K562 (cell line): ENCODE results near the gene VPS11. TPM values are rescaled to one million over a fixed set of nuclear protein-coding genes. Genes with fewer than 3 reads are reported as not detected.

Experiments used
- ARHGAP35 ChIP-seq: fragments of 450-650 bp; IDR thresholded peaks from 2 replicates; pipeline ENCODE4 v1.6.1; 2018; ENCODE audit not compliant: partially characterized antibody
- ATF2 ChIP-seq: sonication (generic); formaldehyde crosslinking; IDR thresholded peaks from 2 replicates; pipeline ENCODE4 v1.8.1; 2022; ENCODE audit warnings: missing genetic modification reagents
- CBX1 ChIP-seq: sonication (generic); IDR thresholded peaks from 2 replicates; pipeline ENCODE4 v1.6.1; 2016; ENCODE audit warnings: antibody characterized with exemption, low read depth, mild to moderate bottlenecking
- CCAR2 ChIP-seq: fragments of 200-400 bp; formaldehyde crosslinking; IDR thresholded peaks from 2 replicates; pipeline ENCODE4 v1.6.1; 2017; ENCODE audit warnings: mild to moderate bottlenecking, low read depth, low read length
- ESRRA ChIP-seq: fragments of 450-650 bp; IDR thresholded peaks from 2 replicates; pipeline ENCODE4 v1.6.1; 2014; ENCODE audit warnings: low read depth, mild to moderate bottlenecking, moderate library complexity, borderline replicate concordance
- FOXA1 ChIP-seq: fragments of 450-650 bp; IDR thresholded peaks from 2 replicates; pipeline ENCODE4 v1.6.1; 2016; ENCODE audit warnings: mild to moderate bottlenecking, borderline replicate concordance
- MBD1 ChIP-seq: fragments of 250-450 bp; sonication (Bioruptor Pico); IDR thresholded peaks from 2 replicates; pipeline ENCODE4 v1.8.0; 2022; ENCODE audit warnings: inconsistent platforms
- NCOA6 ChIP-seq: fragments of 450-650 bp; IDR thresholded peaks from 2 replicates; pipeline ENCODE4 v1.6.1; 2017; ENCODE audit warnings: mild to moderate bottlenecking
- RBM34 ChIP-seq: fragments of 200-400 bp; formaldehyde crosslinking; IDR thresholded peaks from 2 replicates; pipeline ENCODE4 v1.6.1; 2018; ENCODE audit warnings: low read length, borderline replicate concordance; ENCODE audit not compliant: insufficient read depth
- SP2 ChIP-seq: IDR thresholded peaks from 2 replicates; pipeline ENCODE4 v1.6.1; 2011; ENCODE audit warnings: mild to moderate bottlenecking, low read depth, low read length, moderate library complexity; ENCODE audit not compliant: poor library complexity, severe bottlenecking; ENCODE audit errors: extremely low read depth
- SPI1 ChIP-seq: IDR thresholded peaks from 2 replicates; pipeline ENCODE4 v1.6.1; 2011; ENCODE audit warnings: low read depth, low read length, control low read depth, borderline replicate concordance
- STAT5B ChIP-seq: fragments of 250-450 bp; sonication (Bioruptor Pico); IDR thresholded peaks from 2 replicates; pipeline ENCODE4 v1.8.0; 2021; ENCODE audit warnings: mild to moderate bottlenecking, inconsistent platforms
- TAL1 ChIP-seq: fragments of 450-650 bp; IDR thresholded peaks from 2 replicates; pipeline ENCODE4 v1.6.1; 2016; ENCODE audit warnings: mild to moderate bottlenecking
- TRIM28 ChIP-seq: fragments of 450-650 bp; IDR thresholded peaks from 2 replicates; pipeline ENCODE4 v1.6.1; 2017
- WHSC1 ChIP-seq: IDR thresholded peaks from one replicate; pipeline ENCODE4 v1.6.1; 2012; ENCODE audit warnings: low read length, control low read depth, inconsistent platforms
- YY1 ChIP-seq, 3 experiments: IDR thresholded peaks; 2 replicates each; pipeline ENCODE4 v1.6.1; 2011; ENCODE audit warnings: low read length in 2 of 3, mild to moderate bottlenecking in 2 of 3, moderate library complexity in 2 of 3, borderline replicate concordance in 1 of 3, control low read depth in 1 of 3, low read depth in 1 of 3; ENCODE audit not compliant: insufficient read depth in 3 of 3, insufficient replicate concordance in 2 of 3, control insufficient read depth in 1 of 3, insufficient read length in 1 of 3; ENCODE audit errors: extremely low read depth in 1 of 3
- ZNF134 ChIP-seq: fragments of 250-450 bp; sonication (Bioruptor Pico); conservative IDR thresholded peaks from 2 replicates; pipeline ENCODE4 v1.4.0; 2020
- ZNF347 ChIP-seq: fragments of 450-650 bp; formaldehyde crosslinking; IDR thresholded peaks from 2 replicates; pipeline ENCODE4 v1.4.0; 2020; ENCODE audit warnings: low read depth, mild to moderate bottlenecking, moderate library complexity
- ZNF778 ChIP-seq: fragments of 450-650 bp; formaldehyde crosslinking; IDR thresholded peaks from 2 replicates; pipeline ENCODE4 v1.4.0; 2020; ENCODE audit warnings: mild to moderate bottlenecking, moderate library complexity
- polyA plus RNA-seq, 8 experiments: library from polyadenylated mRNA; depleted of rRNA in 4 of 8; stranded (reverse) in 5 of 8; unstranded in 3 of 8; fragments of >200 nt; fragmentation: Nextera tagmentation in 2 of 8; fragmentation: Illumina TruSeq in 1 of 8; extraction: Ambion mirVana in 2 of 8; extraction: Trizol in 1 of 8; gene quantifications; 2 replicates each; pipeline versions ENCODE4 v1.2.1 to v1.2.3, GENCODE V29; 2011 to 2014; ENCODE audit warnings: inconsistent platforms in 1 of 8, missing spikeins in 1 of 8
- total RNA-seq, 7 experiments: library from RNA; depleted of rRNA in 6 of 7; stranded (reverse); fragments of >200 nt in 6 of 7; fragmentation: Illumina TruSeq in 2 of 7; extraction: Trizol in 2 of 7; gene quantifications; 2 replicates each; pipeline versions ENCODE4 v1.2.1 to v1.2.3, GENCODE V29; 2011 to 2021; ENCODE audit warnings: low replicate concordance in 1 of 7
- TF ChIP-seq, protein P1 (sequence below): IDR thresholded peaks from 3 replicates; pipeline ENCODE4 v1.6.1; 2011; ENCODE audit warnings: borderline replicate concordance, mild to moderate bottlenecking, moderate library complexity; ENCODE audit not compliant: insufficient read length; ENCODE audit errors: extremely low read depth
- TF ChIP-seq, protein P2 (sequence below): fragments of 450-650 bp; formaldehyde crosslinking; IDR thresholded peaks from 2 replicates; pipeline ENCODE4 v1.4.0; 2022; ENCODE audit warnings: missing genetic modification characterization

Gene VPS11
- total and polyA plus RNA-seq, 9 of the 15 experiments (the other 6 are each of a cell fraction or from before 2014, with no cell fraction given): 14.1 to 35.5 (median 27.5) TPM

DNA sequence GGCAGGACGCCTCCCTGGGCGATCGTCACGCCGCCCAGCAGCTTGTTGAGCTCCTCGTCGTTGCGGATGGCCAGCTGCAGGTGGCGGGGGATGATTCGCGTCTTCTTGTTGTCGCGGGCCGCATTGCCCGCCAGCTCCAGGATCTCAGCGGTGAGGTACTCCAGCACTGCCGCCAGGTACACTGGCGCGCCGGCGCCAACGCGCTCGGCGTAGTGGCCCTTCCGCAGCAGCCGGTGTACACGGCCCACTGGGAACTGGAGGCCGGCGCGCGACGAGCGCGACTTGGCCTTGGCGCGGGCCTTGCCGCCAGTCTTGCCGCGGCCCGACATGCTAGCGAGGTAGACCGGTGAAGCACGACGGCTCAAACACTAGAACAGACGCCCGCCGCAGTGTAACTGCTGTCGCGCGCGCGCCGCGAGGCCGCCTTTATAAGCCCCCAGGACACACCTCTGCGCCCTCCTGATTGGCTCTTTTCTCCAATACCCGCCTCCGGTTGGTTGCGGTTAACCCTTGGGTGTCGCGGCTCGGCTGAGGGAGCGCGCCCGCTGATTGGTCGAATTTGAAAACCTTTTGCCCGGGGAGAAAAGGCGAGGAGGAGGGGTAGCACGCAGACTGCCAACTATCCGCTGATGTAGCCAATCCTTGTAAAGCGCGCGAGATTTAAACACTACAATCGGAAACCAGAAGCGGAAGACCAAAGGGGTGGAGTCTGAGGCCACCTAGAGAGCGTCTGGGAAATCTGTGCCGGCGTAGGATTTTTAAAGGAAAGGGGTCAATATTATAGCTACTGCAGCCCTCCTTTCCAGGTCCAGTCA is 27.7 kb downstream of the VPS11 start (continued):
- no peak for TF ChIP-seq TRIM28
- no peak for TF ChIP-seq ZNF347 (CRISPR knock-in tag)
- TF ChIP-seq RBM34: 0 out of 2 replicates have a peak, but pooled peaks have one; percentile 65
- TF ChIP-seq SPI1: peak; percentile 59; the same call in 1 of the 2 replicates
- TF ChIP-seq WHSC1: no peak
- TF ChIP-seq ZNF778: no peak
- TF ChIP-seq CCAR2: no peak
- TF ChIP-seq NCOA6: no peak
- no peak for TF ChIP-seq SP2
- peak; percentile 97; the same call in 1 of the 2 replicates for TF ChIP-seq ESRRA
- no peak for TF ChIP-seq MBD1 (CRISPR knock-in tag)
- no peak for TF ChIP-seq ATF2
- no peak for TF ChIP-seq FOXA1
- TF ChIP-seq ARHGAP35: no peak
- TF ChIP-seq, protein P1, sequence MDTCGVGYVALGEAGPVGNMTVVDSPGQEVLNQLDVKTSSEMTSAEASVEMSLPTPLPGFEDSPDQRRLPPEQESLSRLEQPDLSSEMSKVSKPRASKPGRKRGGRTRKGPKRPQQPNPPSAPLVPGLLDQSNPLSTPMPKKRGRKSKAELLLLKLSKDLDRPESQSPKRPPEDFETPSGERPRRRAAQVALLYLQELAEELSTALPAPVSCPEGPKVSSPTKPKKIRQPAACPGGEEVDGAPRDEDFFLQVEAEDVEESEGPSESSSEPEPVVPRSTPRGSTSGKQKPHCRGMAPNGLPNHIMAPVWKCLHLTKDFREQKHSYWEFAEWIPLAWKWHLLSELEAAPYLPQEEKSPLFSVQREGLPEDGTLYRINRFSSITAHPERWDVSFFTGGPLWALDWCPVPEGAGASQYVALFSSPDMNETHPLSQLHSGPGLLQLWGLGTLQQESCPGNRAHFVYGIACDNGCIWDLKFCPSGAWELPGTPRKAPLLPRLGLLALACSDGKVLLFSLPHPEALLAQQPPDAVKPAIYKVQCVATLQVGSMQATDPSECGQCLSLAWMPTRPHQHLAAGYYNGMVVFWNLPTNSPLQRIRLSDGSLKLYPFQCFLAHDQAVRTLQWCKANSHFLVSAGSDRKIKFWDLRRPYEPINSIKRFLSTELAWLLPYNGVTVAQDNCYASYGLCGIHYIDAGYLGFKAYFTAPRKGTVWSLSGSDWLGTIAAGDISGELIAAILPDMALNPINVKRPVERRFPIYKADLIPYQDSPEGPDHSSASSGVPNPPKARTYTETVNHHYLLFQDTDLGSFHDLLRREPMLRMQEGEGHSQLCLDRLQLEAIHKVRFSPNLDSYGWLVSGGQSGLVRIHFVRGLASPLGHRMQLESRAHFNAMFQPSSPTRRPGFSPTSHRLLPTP: no peak
- TF ChIP-seq YY1 (IDR thresholded peaks at IDR 0.05; ENCODE audit: borderline replicate concordance in 1 of 3, control insufficient read depth in 1 of 3, extremely low read depth in 1 of 3, insufficient read depth in 3 of 3, insufficient read length in 1 of 3, insufficient replicate concordance in 2 of 3, low read depth in 1 of 3, low read length in 2 of 3): peak in 2 of 3 experiments; percentile 54 to 73
- TF ChIP-seq TAL1: no peak
- TF ChIP-seq ZNF134: no peak
- TF ChIP-seq, protein P2, sequence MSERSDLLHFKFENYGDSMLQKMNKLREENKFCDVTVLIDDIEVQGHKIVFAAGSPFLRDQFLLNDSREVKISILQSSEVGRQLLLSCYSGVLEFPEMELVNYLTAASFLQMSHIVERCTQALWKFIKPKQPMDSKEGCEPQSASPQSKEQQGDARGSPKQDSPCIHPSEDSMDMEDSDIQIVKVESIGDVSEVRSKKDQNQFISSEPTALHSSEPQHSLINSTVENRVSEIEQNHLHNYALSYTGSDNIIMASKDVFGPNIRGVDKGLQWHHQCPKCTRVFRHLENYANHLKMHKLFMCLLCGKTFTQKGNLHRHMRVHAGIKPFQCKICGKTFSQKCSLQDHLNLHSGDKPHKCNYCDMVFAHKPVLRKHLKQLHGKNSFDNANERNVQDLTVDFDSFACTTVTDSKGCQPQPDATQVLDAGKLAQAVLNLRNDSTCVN (CRISPR knock-in tag): no peak
- TF ChIP-seq STAT5B (CRISPR knock-in tag): no peak
- TF ChIP-seq CBX1: peak; percentile 94
